T-helper 9 cell (primary cell): ENCODE measurements around the gene LRRC2.
"Not testable (repeated sequence)": the region's sequence is repeated elsewhere in the genome, so short reads cannot be mapped to it uniquely, and the experiment has no call there.

Source experiments
- DNase-seq: peaks from one replicate; pipeline ENCODE4 v3.0.0-alpha.2; 2020

Gene LRRC2

GRCh38 chr3:46522201-46522600 lies 43.9 kb downstream of the LRRC2 start:
- DNase-seq, result not testable (repeated sequence)

DNA sequence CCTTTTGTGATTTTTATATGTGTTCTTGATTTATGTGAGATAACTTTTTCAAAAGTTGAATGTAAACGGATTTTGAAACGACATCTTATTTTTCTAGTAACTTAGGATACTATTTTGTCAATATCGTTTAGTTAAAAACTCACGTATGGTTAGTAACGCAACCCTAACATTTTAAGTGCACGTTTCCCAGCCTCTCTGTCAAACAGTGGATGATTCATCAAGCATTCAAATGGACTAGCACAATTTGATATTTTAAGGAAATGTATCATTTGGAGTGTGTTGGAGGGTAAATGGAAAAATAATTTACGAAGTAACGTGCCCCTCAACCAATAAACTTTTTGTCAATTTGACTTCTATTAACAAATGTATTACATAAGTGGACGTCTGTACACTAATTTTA lies 45.0 kb downstream of the LRRC2 start:
- no peak for DNase-seq

DNA sequence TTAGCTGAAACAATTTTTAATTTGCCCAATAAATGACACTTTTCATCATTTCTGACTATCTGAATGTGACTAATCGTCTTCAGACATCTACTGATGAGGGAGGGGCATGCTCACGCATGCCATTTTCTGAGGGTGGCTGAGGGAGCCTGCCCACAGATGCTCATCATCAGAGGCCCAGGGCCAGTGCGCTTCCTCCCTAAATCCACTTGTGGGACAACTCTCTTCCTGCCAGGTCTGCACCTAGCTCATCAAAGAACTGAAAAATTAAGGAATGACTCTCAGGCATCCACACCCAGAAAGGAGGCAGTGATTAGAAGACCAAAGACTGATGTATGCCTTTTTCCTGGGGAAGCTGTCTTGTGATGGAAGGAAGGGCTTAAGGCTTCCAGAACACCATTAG lies 45.6 kb downstream of the LRRC2 start:
- no peak for DNase-seq

- no peak for DNase-seq
Measured at GRCh38 chr3:46519952-46520351, 46.1 kb downstream of the LRRC2 start.

DNA sequence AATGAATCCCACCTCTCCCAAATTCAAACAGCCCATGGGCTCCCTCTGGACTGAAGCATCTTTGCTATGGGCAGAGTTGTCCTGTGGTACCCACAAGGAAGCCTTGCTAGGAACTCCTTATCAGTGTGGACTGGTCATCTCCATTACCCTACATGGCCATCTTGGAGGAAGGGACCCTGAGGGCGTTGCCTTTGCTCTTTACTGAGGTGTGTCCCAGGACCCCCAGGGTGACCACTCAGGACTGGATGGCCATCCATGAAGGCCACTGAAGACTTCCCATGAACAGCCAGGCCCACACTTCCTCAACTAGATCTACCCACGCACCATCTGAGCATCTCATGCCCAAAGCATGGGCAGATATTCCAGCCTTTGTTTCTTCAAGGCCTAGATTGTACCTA lies 48.3 kb downstream of the LRRC2 start:
- no peak for DNase-seq

GRCh38 chr3:46517016-46517783 lies 48.9 kb downstream of the LRRC2 start:
- no peak for DNase-seq

DNA sequence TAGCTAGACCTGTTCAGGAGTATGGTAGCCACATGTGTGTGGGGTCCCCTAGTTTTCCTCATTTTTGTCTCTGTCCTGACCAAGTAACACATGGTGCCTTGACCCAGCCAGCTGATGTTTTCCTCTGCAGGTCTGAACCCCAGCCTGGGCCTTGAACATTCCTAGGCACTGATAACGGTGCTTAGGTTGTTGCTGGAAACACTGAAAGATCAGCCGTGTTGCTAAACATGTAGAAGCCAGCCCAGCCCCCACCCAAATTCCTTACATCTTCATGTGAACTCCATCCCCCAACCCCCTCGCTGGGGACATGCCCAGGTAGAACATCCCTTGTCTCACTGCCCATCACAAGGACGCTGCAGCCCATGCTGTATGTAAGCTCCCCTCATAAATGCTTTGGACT lies 49.6 kb downstream of the LRRC2 start:
- DNase-seq, result no peak

DNA sequence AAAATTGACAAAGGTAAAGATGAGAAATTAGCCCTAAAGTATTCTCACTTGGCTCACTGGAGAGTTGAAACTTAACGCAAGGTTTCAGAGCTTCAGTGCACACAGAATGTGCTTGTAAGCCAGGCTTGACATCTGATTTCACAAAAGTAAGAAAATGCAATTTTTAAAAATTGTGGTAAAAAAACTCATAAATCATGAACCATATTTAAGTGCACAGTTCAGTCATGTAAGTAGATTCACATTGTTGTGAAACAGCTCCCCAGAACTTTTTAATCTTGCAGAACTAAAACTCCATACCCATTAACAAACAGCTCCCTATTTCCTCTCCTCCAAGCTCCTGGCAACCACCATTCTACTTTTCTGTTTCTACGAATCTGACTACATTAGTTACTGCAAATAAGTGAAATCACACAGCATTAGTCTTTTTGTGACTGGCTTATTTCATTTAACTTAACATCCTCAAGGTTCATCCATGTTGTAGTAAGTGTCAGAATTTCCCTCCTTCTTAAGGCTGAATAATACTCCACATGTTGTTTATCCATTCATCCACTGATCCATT lies 53.8 kb downstream of the LRRC2 start:
- no peak for DNase-seq

DNA sequence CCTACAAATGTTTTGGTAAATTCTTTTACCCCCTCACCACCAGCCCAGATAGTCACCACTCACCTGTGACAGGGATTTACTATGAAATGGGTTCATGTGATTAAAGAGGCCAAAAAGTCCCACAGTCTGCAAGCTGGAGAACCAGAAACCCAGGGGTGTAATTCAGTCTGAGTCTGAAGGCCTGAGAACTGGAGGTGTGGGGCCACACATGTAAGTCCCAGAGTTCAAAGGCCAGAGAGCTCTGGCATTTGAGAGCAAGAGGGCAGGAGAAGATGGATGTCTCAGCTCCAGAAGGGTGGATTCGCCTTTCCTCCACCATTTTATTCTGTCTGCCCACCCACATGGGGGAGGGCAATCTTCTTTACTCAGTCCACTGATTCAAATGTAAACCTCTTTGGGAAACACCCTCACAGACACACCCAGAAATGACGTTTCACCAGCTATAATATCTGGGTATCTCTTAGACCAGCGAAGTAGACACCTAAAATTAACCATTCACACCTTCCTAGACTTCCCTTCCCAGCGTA lies 56.4 kb downstream of the LRRC2 start:
- no peak for DNase-seq

DNA sequence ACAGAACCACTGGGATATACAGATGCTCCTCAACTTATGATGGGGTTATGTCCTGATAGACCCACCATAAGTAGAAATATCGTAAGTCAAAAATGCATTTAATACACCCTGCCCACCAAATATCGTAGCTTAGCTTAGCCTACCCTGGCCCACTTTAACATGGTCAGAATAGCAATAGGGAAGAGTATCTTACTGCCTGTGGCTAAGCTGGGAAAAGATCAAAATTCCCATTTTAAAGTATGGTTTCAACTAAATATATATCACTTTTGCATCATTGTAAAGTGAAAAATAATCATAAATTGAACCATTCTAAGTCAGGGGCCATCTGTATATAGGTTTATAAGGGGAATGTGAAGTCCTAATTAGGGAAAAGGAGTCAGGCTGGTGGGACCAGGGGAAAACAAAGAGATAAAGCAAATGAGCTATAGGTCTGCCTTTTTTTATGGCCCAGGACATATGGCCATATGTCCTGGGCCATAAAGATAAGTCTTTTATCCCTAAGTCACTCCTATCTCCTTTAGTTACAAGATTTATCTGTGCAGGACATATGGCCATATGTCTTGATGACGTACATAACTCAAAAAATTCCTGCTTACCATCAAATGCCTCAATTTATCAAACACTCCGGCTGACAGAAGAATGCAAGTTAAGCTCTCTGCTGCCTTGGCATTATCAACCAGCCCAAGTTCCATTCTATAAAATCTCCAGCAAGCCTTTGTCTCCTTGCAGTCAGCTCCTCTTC lies 57.1 kb downstream of the LRRC2 start:
- no peak for DNase-seq

GRCh38 chr3:46506526-46506925 lies 59.6 kb downstream of the LRRC2 start:
- no peak for DNase-seq

DNA sequence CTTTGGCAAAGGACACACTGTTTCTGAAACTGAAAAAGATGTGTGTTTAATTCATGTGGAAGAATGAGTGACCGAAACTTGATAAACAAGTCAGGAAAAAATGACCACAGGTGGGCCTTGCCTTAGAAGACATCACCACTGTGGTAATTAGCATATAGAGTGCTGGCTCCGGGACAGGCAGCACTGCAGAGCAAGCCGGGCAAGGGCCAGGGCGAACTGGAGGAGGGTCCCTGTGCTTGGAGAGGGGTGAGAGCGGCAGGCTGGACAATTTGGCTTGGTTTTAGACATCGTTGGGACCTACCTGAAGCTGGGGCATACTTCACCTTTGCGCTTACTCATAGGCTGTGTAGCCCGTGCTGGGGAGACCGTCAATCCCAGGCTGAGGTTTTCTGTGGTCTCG lies 60.1 kb downstream of the LRRC2 start:
- no peak for DNase-seq

DNA sequence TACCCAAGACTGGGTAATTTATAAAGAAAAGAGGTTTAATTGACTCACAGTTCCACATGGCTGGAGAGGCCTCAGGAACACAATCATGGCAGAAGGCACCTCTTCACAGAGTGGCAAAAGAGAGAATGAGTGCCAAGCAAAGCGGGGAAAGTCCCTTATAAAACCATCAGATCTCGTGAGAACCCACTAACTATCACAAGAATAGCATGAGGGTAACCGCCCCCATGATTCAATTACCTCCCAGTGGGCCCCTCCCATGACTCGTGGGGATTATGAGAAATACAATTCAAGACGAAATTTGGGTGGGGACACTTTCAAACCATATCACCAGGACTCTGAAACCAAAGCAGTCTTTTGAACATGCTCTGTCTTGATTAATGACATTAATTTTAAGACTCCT lies 61.3 kb downstream of the LRRC2 start:
- DNase-seq, result no peak

DNA sequence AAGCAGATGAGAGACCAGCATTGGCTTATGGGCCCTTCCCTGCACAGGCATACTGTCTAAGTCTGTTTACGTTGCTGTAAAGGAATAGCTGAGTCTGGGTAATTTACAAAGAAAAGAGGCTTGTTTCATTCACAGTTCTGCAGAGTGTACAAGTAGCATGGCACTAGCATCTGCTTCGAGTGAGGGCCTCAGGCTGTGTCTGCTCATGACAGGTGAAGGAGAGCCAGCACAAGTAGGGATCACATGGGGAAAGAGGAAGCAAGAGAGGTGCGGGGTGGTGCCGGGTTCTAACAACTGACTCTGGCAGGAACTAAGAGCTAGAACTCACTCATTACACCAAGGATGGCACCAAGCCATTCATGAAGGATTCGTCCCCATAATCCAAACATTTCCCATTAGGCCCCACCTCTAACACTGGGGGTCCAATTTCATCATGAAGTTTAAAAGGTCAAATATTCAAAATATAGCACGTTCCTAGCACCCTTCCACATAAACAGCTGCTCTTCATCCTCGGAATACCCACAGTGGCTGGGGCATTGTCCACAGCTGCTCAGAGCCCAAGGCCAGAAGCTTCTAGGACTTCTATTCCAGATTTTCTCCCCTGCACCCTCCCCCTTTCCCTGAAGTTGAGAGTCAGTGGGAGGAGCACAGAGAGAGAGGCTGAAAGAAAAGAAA lies 62.8 kb downstream of the LRRC2 start:
- no peak for DNase-seq

DNA sequence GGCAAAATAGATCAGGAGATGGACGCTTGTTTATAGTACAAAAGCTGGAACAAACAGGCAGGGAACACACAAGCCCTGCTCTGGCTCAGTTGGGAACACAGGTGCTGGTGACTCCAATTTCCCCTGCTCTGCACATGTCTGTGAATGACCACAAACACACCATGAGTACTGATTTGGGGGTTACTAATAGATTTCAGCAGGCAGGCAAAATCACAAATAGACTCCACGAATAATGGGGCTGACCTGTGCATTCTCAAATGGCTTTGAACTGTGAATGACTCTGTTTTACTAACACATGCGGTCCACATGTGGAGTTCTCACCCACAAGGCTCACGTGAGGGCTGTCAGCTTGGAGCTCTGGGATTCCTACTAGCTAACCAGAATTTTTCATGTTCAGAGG lies 64.4 kb downstream of the LRRC2 start:
- DNase-seq, result no peak

DNA sequence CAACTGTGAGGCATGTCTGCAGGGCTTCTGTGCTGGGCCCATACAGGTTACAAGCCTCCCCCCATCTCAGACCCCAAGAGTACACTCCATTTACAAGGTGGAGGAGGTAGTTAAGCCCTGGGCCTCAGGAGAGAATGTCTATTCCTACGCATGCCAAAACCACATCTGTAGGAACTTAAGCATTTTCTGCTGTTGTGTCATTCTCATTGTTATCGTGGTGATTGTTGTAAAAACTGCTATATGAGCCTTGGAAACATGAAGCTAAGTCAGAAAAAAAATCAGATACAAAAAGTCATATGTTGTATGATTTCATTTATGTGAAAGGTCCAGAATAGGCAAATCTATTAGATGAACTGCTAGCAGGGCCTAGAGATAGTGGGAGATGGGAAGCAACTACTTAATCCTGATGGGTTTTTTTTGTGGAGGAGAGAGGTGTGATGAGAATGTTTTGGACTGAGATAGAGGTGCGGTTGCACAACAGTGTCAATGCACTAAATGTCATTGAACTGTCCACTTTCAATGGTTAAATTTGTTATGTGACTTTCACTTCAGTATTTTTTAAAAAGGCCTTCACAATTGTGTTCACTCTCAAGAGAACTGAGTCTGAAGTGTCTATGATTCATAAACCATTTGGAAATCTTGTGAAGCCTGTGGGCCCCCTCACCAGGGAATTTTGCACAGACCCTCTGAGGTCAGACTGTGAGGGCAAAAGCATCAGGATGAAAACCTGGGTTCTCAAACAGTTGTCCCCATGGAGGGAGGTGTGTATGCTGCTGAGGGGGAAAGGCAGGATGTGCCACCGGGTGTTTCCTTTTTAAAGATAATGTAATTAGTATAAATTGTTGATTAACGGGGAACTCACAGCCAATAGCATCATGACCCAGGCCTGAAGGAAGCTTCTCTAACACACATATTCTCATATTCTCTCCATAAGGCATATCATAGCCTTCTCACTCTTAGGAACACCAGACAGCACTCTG lies 65.2 kb downstream of the LRRC2 start:
- DNase-seq, result no peak

DNA sequence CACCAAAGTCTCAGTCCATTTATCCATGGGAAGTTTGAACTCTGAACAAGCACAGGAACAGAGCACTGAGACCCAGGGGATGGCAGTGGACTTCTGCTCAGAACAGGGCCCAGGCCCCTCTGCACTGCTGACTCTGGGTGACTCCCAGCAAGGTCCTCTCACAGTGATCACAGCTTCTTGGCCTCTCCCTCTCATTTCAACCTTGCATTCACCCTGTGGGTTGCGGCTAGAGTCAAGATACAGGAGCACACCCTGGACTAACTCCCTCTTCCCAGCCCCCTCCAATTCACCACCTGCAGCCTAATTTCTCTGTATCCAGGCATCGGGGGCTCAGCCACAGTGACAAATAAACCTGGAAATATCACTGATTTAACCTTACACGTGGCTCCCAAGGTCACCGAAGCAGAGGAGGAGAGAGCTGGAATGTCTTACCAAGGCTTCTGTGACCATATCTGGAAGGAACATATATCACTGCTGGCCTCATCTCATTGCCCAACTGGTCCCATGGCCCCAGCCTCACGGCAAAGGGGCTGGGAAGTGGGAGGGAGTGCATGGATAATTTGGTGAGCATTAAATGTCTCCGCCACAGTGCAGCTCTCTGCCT lies 67.1 kb downstream of the LRRC2 start:
- no peak for DNase-seq

DNA sequence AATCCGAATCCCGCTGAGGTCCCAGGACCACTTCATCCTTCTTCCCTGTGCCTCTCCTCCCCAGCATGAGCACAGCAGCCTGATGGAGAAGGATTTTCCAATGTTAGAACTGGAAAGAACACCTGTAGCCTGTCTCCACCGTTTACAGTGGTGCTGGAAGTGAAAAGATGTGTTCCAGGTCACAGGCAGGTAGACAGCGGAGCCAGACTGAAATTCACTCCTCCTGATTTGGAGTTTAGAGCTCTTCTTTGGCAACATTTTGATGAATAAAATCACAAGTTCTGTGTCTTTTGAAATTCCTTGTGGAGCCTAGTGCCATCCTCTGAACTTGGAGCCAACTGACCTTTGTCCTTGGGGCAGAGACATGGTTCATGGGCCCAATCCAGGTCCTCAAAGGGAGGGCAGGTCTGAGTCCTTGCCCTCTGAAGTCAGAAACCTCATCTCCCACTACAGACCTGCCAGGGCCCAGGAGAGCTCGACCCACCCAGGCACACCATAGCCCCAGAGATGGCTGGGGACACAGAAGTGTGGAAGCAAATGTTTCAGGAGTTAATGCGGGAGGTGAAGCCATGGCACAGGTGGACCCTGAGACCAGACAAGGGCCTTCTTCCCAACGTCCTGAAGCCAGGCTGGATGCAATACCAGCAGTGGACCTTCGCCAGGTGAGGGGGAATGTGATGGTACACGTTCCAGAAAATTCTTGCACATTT lies 68.4 kb downstream of the LRRC2 start, which contains the start of gene RTP3:
Gene RTP3 (plus strand): TSS at position 421 of the 710 bp plus-strand sequence. CDS start 87 bp downstream, at position 508.
- no peak for DNase-seq

- DNase-seq, result peak; percentile 48
Measured at GRCh38 chr3:46496746-46497555, 69.2 kb downstream of the LRRC2 start.
